Measurements from ENCODE around the gene GNAT2.

The GNAT2 gene

DNA sequence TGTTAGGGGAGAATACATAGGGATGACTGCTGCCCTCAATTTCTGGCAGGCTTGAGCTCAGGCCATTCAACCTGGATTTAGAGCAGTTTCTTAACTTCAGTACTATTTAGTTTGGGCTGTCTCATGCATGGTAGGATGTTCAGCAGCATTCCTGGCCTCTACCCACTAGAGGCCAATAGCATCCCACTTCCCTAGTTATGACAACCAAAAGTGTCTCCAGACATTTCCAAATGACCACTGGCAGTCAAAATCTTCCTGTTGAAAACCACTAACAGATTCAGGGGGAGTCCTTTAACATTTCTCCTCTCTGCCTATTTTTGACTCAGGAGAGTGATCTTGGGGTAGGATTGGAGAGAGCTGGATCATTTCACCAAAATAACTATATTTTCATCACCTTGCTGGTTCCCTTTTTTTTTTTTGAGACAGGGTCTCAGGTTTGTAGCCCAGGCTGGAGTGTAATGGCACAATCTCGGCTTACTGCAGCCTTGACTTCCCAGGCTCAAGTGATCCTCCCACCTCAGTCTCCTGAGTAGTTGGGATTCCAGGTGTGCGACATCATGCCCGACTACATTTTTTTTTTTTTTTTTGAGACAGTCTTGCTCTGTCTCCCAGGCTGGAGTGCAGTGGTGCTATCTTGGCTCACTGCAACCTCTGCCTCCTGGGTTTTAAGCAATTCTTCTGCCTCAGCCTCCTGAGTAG, 8.7 kb downstream of the GNAT2 start:
- no peak for DNase-seq (ENCODE audit: low spot score)

DNA sequence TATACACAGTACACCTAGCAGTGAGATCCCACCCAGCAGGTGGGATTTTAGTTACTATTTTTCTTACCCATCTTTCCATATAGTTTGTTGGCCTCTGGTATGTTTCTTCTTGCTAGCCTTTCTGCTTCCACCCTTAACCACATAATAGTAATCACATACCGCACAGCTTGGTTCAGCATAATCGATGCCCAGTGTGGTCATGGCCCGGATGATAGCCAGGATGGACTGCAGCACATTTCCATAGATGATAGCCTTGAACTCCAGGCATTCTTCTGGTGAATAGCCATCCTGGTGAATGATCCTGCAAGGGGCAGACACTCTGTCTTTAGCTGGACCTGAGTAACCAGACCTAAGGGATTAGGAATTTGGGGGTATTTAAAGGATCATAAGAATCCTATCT, 9.5 kb downstream of the GNAT2 start:
- no peak for DNase-seq (ENCODE audit: low spot score)

DNA sequence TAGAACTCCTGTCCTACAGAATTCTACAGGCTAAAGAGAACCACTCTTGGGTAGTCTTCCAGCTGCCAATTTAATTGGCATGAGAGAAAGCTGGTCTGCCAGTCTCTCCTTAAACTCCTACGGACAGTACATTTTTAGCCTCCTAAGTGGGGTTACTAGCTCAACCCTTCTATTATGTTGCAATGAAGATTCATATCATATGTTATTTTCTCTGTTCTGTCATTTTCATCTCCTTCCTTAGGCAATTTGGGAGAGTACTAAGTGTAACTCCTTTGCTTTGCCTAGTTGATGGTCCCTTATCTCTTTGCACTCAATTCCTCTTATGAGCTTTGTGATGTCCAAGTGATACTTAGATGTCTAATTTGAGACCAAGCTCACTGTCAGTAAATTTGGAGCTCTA, 14.0 kb downstream of the GNAT2 start:
- no peak for DNase-seq (ENCODE audit: low spot score)

DNA sequence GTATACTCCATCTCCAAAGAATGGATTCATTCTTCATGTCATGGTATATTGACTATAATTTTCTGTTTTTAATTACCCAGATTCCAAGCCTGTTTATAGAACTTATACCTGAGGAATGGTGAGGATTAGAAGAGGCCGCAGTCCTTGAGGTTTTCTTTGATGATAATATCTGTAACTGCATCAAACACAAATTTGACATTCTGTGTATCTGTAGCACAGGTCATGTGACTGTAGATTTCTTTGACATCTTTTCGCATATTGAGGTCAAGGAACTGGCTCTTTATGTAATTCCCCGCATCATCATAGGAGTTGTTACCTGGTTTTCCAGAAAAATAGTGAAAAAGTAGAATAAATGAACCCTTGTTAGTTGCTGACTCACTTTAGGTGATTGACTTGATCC, 16.2 kb downstream of the GNAT2 start:
- no peak for DNase-seq (ENCODE audit: low spot score)

- DNase-seq (ENCODE audit: low spot score) = no peak
Observed at GRCh38 chr1:109598655-109599054, 20.8 kb downstream of the GNAT2 start.

GRCh38 chr1:109598156-109598555, 21.3 kb downstream of the GNAT2 start:
- no peak for DNase-seq (ENCODE audit: low spot score)

GRCh38 chr1:109595531-109595930, 23.9 kb downstream of the GNAT2 start:
- no peak for DNase-seq (ENCODE audit: low spot score)

DNA sequence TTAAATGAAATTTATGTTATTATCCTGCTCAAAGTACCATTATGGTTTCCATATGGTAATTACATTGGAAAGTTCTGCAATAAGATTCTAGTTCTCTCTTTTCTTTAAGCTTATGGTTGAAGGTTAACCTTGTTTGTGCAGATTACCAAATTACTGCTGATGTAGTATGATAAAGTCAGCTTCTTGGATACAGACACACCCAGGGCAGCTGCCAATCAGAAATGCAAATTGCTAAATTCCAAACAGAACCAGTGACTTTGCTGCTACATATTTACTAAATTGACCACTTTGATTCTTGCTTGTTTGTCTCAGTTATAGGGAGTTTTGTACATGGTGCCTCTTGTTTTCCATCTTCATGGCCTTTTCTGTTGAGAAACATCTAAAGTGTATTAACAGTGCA, 26.5 kb downstream of the GNAT2 start:
- DNase-seq (ENCODE audit: low spot score) = no peak

GRCh38 chr1:109589679-109590078, 29.7 kb downstream of the GNAT2 start:
- no peak for DNase-seq (ENCODE audit: low spot score)

- no peak for DNase-seq (ENCODE audit: low spot score)
Observed at GRCh38 chr1:109589177-109589576, 30.2 kb downstream of the GNAT2 start.

DNA sequence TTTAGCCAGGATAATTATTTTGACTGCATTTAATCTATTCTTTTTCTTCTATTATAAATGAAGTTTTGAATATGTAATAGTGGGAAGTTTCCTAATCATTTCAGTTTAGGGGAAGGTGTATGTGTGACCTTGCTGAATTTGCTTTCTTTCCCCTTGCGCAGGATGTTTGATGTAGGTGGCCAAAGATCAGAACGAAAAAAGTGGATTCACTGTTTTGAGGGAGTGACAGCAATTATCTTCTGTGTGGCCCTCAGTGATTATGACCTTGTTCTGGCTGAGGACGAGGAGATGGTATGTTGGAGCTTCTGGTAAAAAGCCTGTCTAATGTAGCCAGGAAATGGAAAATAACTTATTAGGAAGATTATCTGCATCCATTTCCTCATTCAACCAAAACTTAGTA, 33.4 kb downstream of the GNAT2 start:
- DNase-seq (ENCODE audit: low spot score) = no peak

DNA sequence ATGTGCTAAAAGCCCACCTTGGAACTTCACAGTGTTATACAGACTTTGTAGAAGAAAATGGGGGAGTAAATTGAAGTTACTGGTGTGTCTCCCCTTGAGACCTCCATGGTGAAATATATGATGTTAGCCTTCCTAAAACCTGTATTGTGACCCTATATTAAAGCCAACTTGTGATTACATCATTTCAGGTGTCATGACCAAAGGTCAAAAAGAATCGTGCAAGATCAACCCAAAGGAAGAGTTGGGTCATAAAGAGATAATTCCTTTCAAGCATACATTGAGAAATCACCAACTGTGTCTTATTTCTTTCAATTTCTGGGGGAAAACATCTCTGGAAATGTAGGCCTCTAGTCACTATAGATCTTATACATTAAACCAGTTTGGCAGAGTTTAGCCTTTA, 34.6 kb downstream of the GNAT2 start:
- DNase-seq (ENCODE audit: low spot score) = no peak

- DNase-seq (ENCODE audit: low spot score) = no peak
Observed at GRCh38 chr1:109582021-109582420, 37.4 kb downstream of the GNAT2 start.

- no peak for DNase-seq (ENCODE audit: low spot score)
Observed at GRCh38 chr1:109579491-109579890, 39.9 kb downstream of the GNAT2 start.

DNA sequence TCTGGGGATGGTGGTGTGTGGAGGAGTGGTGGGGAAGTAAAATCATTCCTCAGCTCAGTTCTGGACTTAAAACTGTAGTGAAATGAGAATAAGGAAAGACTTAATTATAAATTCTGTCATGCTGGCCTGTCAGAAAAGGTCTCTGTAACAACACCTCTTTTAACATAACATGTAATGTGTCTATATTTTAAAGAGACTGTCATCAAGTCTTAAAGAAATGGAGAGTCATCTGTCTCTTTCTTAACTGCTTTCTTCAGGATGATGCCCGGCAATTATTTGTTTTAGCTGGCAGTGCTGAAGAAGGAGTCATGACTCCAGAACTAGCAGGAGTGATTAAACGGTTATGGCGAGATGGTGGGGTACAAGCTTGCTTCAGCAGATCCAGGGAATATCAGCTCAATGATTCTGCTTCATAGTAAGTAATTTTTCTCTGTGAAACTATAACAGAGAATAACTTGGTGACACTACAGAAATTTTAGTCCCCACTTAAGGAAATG, 40.4 kb downstream of the GNAT2 start:
- DNase-seq (ENCODE audit: low spot score) = no peak

- DNase-seq (ENCODE audit: low spot score) = no peak
Observed at GRCh38 chr1:109573785-109574184, 45.6 kb downstream of the GNAT2 start.

GRCh38 chr1:109570414-109570813, 49.0 kb downstream of the GNAT2 start:
- no peak for DNase-seq (ENCODE audit: low spot score)

GRCh38 chr1:109569323-109569722, 50.1 kb downstream of the GNAT2 start:
- no peak for DNase-seq (ENCODE audit: low spot score)

- no peak for DNase-seq (ENCODE audit: low spot score)
Observed at GRCh38 chr1:109567877-109568672, 51.3 kb downstream of the GNAT2 start.

- no peak for DNase-seq (ENCODE audit: low spot score)
Observed at GRCh38 chr1:109566982-109567381, 52.4 kb downstream of the GNAT2 start.

- DNase-seq (ENCODE audit: low spot score) = no peak
Observed at GRCh38 chr1:109565241-109565640, 54.2 kb downstream of the GNAT2 start.

DNA sequence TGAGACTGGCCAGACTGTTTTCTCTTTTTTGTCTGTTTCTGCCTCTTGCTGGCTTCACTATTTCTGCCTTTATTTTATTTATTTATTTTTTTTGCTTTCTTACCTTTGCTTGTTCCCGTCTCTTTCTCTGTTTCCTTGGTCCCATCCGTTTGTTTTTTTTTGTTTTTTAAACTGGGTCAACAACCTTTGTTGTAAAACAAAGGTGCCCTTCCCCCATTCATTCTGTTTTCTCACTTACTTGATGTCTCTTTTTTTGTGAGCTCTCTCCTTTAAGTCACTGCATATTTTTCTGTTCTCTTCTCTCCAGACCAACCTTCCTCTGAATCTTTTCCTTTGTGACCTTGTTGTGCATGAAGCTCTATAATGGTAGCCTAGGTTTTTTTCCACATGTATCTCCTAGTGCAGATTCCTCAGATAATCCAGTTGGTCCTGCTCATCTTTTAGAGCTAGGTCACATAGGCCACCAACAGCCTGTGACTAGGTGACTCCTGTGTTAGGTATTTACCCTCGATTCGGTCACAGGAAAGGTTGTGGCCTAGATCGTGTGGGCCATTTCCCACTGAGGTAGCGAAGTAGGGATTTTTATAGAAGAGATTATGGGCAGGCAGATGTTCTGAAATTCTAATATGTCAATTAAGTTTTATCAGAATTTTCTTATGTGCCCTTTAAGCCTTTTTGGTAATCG, 55.1 kb downstream of the GNAT2 start:
- DNase-seq (ENCODE audit: low spot score) = no peak

DNA sequence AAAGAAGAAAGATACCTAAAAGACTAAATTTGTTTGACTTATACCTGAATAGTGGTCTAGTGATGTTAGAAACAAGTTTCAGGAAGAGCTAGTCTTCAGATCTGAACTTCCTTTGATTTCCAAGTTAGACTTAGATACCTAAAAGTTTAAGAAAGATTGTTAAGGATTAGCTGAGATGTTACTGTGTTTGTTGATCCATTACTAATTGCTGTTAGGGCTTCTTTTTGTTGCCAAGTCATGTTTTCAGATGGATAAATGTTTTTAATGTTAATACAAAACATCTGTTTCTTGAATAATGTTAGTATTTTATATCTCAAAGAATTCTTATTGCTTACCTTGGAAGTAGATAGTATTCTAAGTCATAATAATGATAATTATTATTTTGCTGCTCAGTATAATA, 59.4 kb downstream of the GNAT2 start:
- DNase-seq (ENCODE audit: low spot score) = no peak

All from germinal center (tissue), 1 donor.